Measurements from ENCODE around the gene PSORS1C2. TPM values are rescaled to one million over a fixed set of nuclear protein-coding genes. Genes with fewer than 3 reads are reported as not detected.

The PSORS1C2 gene
- total and polyA plus RNA-seq, 4 donors: not detected

DNA sequence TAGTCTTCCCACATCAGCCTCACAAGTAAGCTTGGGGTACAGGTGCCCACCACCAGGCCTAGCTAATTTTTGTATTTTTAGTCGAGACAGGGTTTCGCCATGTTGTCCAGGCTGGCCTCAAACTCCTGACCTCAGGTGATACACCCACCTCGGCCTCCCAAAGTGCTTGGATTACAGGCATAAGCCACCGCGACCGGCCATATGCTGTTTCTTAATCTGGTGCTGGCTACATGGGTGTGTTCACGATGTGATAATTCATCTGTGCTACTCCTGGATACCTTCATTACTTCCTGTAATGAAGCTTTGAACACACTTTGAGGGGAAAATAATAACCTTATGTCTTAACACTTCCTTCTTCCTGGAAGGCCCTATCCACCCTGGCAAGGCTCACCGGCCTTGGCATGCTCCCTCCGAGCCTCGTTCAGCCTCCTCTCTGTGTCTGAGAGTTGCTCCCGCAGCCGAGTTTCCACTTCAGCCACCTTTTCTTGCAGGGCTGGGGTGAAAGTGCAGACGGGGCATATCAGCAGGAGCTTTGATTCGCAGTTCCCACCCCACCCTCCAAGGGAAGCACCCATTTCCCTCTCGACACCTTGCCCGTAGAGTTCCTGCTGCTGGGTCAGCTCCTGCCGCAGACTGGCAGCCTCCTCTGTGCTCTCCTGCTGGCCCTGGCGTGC is 5.6 kb upstream of the PSORS1C2 start:
- no peak for DNase-seq (ENCODE audit: low spot score)
- no peak overlapping the region for H3K9ac ChIP-seq (ENCODE audit: low read depth in 1 of 2, low read length in 2 of 2)
- H3K36me3 ChIP-seq (ENCODE audit: control insufficient read depth in 4 of 4, insufficient read depth in 3 of 4, low read depth in 1 of 4, low read length in 3 of 4): peaks cover 0 to 8% (median 5%) of the 10 kb centered on the region in 4 donors
- WGBS: 88% methylated on average over 18 of the region's 18 CpGs
- H3K27me3 ChIP-seq (ENCODE audit: control insufficient read depth in 4 of 4, insufficient read depth in 4 of 4, low read length in 3 of 4): no peaks in the 10 kb centered on the region
- H3K4me3 ChIP-seq (ENCODE audit: low read depth in 1 of 3, low read length in 3 of 3): no peak overlapping the region
- no peaks in the 10 kb centered on the region for H3K4me1 ChIP-seq (ENCODE audit: control insufficient read depth in 4 of 4, insufficient read depth in 4 of 4, low read length in 3 of 4)
- TF ChIP-seq, protein P1, sequence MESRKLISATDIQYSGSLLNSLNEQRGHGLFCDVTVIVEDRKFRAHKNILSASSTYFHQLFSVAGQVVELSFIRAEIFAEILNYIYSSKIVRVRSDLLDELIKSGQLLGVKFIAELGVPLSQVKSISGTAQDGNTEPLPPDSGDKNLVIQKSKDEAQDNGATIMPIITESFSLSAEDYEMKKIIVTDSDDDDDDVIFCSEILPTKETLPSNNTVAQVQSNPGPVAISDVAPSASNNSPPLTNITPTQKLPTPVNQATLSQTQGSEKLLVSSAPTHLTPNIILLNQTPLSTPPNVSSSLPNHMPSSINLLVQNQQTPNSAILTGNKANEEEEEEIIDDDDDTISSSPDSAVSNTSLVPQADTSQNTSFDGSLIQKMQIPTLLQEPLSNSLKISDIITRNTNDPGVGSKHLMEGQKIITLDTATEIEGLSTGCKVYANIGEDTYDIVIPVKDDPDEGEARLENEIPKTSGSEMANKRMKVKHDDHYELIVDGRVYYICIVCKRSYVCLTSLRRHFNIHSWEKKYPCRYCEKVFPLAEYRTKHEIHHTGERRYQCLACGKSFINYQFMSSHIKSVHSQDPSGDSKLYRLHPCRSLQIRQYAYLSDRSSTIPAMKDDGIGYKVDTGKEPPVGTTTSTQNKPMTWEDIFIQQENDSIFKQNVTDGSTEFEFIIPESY (IDR thresholded peaks at IDR 0.05): no peak
- TF ChIP-seq HNF4G (IDR thresholded peaks at IDR 0.05) (no peak), RXRA (IDR thresholded peaks at IDR 0.05) (no peak), RAD21 (IDR thresholded peaks at IDR 0.05) (no peak), TAF1 (conservative IDR thresholded peaks at IDR 0.05) (no peak), GABPA (IDR thresholded peaks at IDR 0.05 in 1 of 2, conservative IDR thresholded peaks at IDR 0.05 in 1 of 2) (no peak), SP1 (IDR thresholded peaks at IDR 0.05) (no peak), JUND (IDR thresholded peaks at IDR 0.05) (no peak), HNF4A (conservative IDR thresholded peaks at IDR 0.05) (no peak), FOXA2 (IDR thresholded peaks at IDR 0.05) (no peak), YY1 (IDR thresholded peaks at IDR 0.05) (no peak), FOXA1 (IDR thresholded peaks at IDR 0.05) (no peak), EGR1 (IDR thresholded peaks at IDR 0.05; ENCODE audit: low read depth in 2 of 2) (no peak), NR2F2 (IDR thresholded peaks at IDR 0.05) (no peak)
- TF ChIP-seq, protein P2, sequence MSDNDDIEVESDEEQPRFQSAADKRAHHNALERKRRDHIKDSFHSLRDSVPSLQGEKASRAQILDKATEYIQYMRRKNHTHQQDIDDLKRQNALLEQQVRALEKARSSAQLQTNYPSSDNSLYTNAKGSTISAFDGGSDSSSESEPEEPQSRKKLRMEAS (IDR thresholded peaks at IDR 0.05): no peak
- TF ChIP-seq, protein P3, sequence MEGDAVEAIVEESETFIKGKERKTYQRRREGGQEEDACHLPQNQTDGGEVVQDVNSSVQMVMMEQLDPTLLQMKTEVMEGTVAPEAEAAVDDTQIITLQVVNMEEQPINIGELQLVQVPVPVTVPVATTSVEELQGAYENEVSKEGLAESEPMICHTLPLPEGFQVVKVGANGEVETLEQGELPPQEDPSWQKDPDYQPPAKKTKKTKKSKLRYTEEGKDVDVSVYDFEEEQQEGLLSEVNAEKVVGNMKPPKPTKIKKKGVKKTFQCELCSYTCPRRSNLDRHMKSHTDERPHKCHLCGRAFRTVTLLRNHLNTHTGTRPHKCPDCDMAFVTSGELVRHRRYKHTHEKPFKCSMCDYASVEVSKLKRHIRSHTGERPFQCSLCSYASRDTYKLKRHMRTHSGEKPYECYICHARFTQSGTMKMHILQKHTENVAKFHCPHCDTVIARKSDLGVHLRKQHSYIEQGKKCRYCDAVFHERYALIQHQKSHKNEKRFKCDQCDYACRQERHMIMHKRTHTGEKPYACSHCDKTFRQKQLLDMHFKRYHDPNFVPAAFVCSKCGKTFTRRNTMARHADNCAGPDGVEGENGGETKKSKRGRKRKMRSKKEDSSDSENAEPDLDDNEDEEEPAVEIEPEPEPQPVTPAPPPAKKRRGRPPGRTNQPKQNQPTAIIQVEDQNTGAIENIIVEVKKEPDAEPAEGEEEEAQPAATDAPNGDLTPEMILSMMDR (IDR thresholded peaks at IDR 0.05; ENCODE audit: low read depth, low read length, missing input control): no peak
- TF ChIP-seq, protein P4, sequence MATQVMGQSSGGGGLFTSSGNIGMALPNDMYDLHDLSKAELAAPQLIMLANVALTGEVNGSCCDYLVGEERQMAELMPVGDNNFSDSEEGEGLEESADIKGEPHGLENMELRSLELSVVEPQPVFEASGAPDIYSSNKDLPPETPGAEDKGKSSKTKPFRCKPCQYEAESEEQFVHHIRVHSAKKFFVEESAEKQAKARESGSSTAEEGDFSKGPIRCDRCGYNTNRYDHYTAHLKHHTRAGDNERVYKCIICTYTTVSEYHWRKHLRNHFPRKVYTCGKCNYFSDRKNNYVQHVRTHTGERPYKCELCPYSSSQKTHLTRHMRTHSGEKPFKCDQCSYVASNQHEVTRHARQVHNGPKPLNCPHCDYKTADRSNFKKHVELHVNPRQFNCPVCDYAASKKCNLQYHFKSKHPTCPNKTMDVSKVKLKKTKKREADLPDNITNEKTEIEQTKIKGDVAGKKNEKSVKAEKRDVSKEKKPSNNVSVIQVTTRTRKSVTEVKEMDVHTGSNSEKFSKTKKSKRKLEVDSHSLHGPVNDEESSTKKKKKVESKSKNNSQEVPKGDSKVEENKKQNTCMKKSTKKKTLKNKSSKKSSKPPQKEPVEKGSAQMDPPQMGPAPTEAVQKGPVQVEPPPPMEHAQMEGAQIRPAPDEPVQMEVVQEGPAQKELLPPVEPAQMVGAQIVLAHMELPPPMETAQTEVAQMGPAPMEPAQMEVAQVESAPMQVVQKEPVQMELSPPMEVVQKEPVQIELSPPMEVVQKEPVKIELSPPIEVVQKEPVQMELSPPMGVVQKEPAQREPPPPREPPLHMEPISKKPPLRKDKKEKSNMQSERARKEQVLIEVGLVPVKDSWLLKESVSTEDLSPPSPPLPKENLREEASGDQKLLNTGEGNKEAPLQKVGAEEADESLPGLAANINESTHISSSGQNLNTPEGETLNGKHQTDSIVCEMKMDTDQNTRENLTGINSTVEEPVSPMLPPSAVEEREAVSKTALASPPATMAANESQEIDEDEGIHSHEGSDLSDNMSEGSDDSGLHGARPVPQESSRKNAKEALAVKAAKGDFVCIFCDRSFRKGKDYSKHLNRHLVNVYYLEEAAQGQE (IDR thresholded peaks at IDR 0.05): no peak
- TF ChIP-seq, protein P5, sequence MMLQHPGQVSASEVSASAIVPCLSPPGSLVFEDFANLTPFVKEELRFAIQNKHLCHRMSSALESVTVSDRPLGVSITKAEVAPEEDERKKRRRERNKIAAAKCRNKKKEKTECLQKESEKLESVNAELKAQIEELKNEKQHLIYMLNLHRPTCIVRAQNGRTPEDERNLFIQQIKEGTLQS (IDR thresholded peaks at IDR 0.05): no peak
- no peak overlapping the region for H3K27ac ChIP-seq (ENCODE audit: low read depth in 1 of 2, low read length in 2 of 2)
- H3K9me3 ChIP-seq (ENCODE audit: control insufficient read depth in 4 of 4, low read length in 3 of 4): no peaks in the 10 kb centered on the region

All from liver (tissue), 9 donors.